Jurkat, Clone E6-1 (cell line): ENCODE measurements around the gene GMEB1. TPM values are rescaled to one million over a fixed set of nuclear protein-coding genes. Genes with fewer than 3 reads are reported as not detected.
"Not testable (repeated sequence)": the region's sequence is repeated elsewhere in the genome, so short reads cannot be mapped to it uniquely, and the experiment has no call there.

Source experiments
- DNase-seq: peaks from one replicate; pipeline ENCODE4 v3.0.0-alpha.2; 2011; ENCODE audit warnings: low read depth, low spot score
- H3K4me3 ChIP-seq: 2 replicates; pipeline ENCODE4 v1.5.1; 2011; ENCODE audit warnings: mild to moderate bottlenecking, low read length, control low read depth, moderate library complexity
- polyA plus RNA-seq: library from polyadenylated mRNA; unstranded; fragments of >200 nt; gene quantifications from one replicate; pipeline ENCODE4 v1.2.1, GENCODE V29; 2012; ENCODE audit warnings: missing spikeins; ENCODE audit not compliant: insufficient read length, insufficient read depth

Gene GMEB1, protein sequence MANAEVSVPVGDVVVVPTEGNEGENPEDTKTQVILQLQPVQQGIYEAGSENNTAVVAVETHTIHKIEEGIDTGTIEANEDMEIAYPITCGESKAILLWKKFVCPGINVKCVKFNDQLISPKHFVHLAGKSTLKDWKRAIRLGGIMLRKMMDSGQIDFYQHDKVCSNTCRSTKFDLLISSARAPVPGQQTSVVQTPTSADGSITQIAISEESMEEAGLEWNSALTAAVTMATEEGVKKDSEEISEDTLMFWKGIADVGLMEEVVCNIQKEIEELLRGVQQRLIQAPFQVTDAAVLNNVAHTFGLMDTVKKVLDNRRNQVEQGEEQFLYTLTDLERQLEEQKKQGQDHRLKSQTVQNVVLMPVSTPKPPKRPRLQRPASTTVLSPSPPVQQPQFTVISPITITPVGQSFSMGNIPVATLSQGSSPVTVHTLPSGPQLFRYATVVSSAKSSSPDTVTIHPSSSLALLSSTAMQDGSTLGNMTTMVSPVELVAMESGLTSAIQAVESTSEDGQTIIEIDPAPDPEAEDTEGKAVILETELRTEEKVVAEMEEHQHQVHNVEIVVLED
- 11.6 TPM for polyA plus RNA-seq

DNA sequence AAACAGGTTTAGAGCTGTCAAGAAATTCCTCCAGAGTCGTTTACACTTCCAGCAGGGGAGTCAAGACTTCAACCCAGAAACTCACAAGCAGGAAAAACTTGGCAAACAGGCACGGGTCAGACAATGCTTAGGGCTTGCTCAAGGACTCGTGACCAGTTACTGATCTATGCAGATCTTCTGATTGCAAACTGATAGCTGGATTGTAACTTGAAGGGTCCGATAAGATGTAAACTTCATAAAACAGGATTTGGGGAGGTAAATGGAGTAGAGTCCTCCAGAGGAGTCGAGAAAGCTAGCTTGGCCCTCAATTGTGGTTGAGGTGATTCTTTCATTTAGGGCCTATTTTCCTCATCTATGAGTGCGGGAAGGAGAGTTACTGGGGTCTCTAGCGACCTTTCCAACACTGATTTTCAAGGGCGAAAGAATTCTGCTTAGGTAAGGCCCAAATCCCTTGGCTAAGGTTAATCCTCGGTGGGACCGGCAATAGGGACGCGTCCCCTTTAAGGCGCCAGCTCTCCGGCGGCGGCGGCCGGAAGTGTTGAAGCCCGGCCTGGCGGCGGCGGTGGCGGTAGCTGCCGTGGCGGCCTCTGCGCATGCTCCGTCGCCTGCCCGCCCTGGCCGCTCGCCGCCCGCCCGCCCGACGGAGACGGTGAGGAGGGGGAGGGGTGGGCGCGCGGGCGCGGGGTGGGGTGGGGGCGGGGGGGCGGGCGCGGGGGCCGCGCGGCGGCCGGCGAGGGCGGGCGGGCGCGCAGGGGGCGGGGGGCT lies at the start of gene GMEB1:
Gene GMEB1, plus strand, starts transcription at position 594 of the 765 bp plus-strand sequence. CDS start 14,829 bp downstream, outside the sequence.
- DNase-seq = peak; percentile 77
- peak within 1 kb of the TSS; percentile 87 for H3K4me3 ChIP-seq

GRCh38 chr1:28631713-28632112 lies 36.9 kb upstream of the GMEB1 start:
- no peak for DNase-seq
- no peak overlapping the region for H3K4me3 ChIP-seq

- H3K4me3 ChIP-seq = no peak overlapping the region
- DNase-seq = no peak
These were observed 36.0 kb upstream of the GMEB1 start for GRCh38 chr1:28632560-28632959.

DNA sequence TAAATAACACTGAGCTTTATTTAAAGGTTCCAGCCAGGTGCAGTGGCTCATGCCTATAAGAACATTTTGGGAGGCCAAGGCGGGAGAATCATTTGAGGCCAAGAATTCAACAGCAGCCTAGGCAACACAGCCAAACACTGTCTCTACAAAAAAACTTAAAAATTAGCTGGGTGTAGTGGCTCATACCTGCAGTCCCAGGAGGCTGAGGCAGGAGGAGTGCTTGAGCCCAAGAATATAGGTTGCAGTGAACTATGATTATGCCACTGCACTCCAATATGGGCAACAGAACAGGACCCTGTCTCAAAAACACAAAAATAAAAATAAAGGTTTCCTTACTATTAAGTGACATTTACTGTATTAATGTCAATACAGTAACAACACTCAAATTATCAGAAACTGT lies 27.8 kb upstream of the GMEB1 start:
- DNase-seq = no peak
- H3K4me3 ChIP-seq = no peak overlapping the region

- H3K4me3 ChIP-seq = peak overlapping the region; percentile 99
- DNase-seq = no peak
These were observed 26.3 kb upstream of the GMEB1 start for GRCh38 chr1:28642056-28642846.

- peak within 1 kb of the TSS; percentile 99 for H3K4me3 ChIP-seq
- DNase-seq = peak; percentile 95
These were observed 25.5 kb upstream of the GMEB1 start, which contains the start of gene TAF12 for GRCh38 chr1:28642847-28643635. Gene TAF12, minus strand, starts transcription at chr1:28643067. Its CDS starts 20,986 bp downstream, at chr1:28622081.

DNA sequence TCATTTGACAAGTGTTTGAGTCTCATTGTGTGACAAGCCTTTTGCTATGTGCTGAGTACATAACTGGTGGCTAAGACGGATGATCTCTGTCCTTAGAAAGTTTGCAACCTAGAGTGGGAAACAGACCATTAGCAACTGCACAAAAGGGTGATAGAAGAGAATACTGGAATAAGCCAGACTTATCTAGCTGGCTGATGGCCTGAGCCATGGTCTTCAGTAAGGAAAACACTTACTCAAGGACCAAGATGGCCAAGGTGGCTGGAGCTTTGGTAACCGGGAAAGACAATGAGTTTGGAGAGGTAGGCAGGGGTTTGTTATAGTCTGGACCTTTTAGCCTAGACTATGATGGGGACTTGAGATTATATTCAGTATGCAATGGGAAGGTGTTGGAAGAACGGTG lies 24.1 kb upstream of the GMEB1 start:
- no peak overlapping the region for H3K4me3 ChIP-seq
- no peak for DNase-seq

GRCh38 chr1:28645406-28645805 lies 23.2 kb upstream of the GMEB1 start:
- H3K4me3 ChIP-seq, DNase-seq: not testable (repeated sequence)

GRCh38 chr1:28646040-28646439 lies 22.5 kb upstream of the GMEB1 start:
- DNase-seq = no peak
- no peak overlapping the region for H3K4me3 ChIP-seq

DNA sequence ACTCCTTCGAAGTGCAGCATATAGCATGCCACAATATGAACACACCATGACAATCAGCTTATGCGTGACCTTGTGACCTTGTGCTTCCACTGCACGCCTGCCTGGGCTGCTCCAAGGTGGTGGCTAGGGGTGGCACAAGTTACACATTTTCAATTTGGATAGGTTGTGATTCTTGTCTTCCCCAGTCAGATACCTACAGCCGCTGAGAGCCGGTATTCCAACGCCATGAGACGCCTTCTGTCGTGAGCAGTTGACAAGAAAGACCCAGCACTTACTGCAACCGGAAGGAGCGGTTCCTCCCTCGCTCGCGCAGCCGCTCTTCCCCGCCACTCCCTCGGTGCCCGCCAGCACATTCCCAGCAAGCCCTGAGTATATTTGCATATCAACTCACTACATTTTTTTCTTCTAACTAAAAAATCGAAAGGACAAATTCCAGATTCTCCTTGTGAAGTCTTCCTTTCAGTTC lies 20.5 kb upstream of the GMEB1 start:
- H3K4me3 ChIP-seq = peak overlapping the region; percentile 69
- peak; percentile 96 for DNase-seq

DNA sequence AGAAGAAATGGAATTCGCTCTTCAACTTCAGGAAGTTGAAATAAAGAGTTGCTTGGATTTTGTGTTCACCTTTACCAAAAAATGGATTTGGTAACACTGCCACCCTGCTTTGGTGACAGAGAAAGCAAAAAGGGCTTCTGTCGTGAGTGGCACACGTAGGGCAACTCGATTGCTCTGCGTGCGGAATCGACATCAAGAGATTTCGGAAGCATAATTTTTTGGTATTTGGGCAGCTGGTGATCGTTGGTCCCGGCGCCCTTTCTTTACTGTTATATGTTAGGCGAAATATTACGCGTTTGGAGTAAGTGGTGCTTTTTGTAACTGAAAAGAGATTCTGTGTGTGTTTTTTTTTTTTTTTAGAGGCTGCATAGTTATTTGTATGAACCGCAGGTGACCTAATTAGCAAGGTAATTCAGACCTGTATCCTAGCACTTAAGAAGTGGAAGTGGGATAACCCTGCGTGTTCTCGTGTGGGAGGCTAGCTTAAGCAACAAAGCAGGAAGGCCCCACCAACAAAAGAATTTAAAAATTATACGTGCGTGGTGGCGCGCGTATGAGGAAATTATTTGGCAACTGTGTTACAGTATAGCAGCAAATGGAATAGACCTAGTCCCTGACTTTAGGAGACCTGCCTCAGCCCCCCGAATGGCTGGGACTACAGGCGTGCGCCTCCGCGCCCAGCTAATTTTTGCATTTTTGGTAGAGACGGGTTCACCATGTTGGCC lies 19.9 kb upstream of the GMEB1 start, which contains the start of gene RNU11:
Gene RNU11, plus strand, starts transcription at position 127 of the 725 bp plus-strand sequence.
- peak; percentile 98 for DNase-seq
- H3K4me3 ChIP-seq = peak within 1 kb of the TSS; percentile 69

DNA sequence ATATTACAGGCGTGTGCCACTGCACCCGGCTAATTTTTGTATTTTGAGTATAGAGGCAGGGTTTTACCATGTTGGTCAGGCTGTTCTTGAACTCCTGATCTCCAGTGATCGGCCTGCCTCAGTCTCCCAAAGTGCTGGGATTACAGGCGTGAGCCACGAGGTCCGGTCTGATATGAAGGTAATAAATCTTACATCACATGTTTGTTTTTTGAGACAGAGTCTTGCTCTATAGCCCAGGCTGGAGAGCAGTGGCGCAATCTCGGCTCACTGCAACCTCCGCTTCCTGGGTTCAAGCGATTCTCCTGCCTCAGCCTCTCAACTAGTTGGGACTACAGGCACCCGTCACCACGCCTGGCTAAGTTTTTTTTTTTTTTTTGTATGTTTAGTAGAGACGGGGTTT lies 15.5 kb upstream of the GMEB1 start:
- not testable (repeated sequence) for DNase-seq, H3K4me3 ChIP-seq

DNA sequence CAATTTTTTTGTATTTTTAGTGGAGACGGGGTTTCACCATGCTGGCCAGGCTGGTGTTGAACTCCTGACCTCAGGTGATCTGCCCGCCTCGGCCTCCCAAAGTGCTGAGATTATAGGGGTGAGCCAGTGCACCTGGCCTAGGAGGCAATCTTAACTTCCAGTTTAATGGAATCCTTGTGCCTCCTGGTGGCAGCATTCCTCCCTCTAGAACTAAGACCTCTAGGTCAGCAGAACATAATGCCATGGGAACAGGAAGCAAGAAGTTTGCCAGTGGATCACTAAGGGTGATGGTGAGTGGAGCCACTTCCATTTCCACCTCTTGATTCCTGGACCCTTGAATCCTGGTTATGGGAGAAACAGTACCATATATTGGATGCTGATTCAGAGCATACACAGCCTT lies 14.7 kb upstream of the GMEB1 start:
- DNase-seq, H3K4me3 ChIP-seq: not testable (repeated sequence)

GRCh38 chr1:28655448-28656311 lies 12.9 kb upstream of the GMEB1 start:
- not testable (repeated sequence) for H3K4me3 ChIP-seq, DNase-seq

DNA sequence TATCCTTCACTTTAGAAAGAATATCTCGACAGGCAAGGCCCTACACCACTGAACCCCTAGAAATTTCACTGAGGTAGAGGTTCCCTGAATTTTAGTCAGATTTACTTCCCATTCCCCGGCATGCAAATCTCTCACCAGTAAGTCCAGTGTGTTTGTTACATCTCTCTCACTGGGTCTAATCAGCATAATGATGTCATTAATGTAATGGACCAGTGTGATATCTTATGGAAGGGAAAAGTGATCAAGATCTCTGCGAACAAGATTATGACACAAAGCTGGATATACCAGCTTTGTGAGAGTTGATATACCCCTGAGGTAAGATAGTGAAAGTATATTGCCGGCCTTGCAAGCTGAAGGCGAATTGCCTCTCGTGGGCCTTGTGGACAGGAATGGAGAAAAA lies 12.2 kb upstream of the GMEB1 start:
- no peak for DNase-seq
- no peak overlapping the region for H3K4me3 ChIP-seq

- H3K4me3 ChIP-seq = no peak overlapping the region
- no peak for DNase-seq
These were observed 4.6 kb upstream of the GMEB1 start for GRCh38 chr1:28663871-28664470.
